Hepatocyte (in vitro differentiated cells): ENCODE measurements around the gene SERPINB13. TPM values are rescaled to one million over a fixed set of nuclear protein-coding genes. Genes with fewer than 3 reads are reported as not detected.

Experiments used
- DNase-seq: peaks from one replicate; pipeline ENCODE4 v3.0.0-alpha.2; 2016; ENCODE audit warnings: low spot score
- H2AFZ ChIP-seq: fragments of 200-600 bp; sonication (generic); 2 replicates; pipeline ENCODE4 v1.6.0; 2016; ENCODE audit warnings: antibody characterized with exemption, mild to moderate bottlenecking
- H3K27ac ChIP-seq: fragments of 200-600 bp; sonication (generic); 2 replicates; pipeline ENCODE4 v1.5.1; 2016; ENCODE audit warnings: mild to moderate bottlenecking
- H3K27me3 ChIP-seq: fragments of 200-600 bp; sonication (generic); 2 replicates; pipeline ENCODE4 v1.6.1; 2016
- H3K36me3 ChIP-seq: fragments of 200-600 bp; sonication (generic); replicated peaks from 2 replicates; pipeline ENCODE4 v1.5.1; 2016; ENCODE audit warnings: low read depth; ENCODE audit not compliant: insufficient read depth
- H3K4me1 ChIP-seq: fragments of 200-600 bp; sonication (generic); 2 replicates; pipeline ENCODE4 v1.5.1; 2016; ENCODE audit warnings: mild to moderate bottlenecking, moderate library complexity; ENCODE audit not compliant: insufficient read depth
- H3K4me2 ChIP-seq: fragments of 200-600 bp; sonication (generic); 2 replicates; pipeline ENCODE4 v1.6.0; 2016
- H3K4me3 ChIP-seq: fragments of 200-600 bp; sonication (generic); 2 replicates; pipeline ENCODE4 v1.5.1; 2016; ENCODE audit warnings: mild to moderate bottlenecking
- H3K79me2 ChIP-seq: fragments of 200-600 bp; sonication (generic); 2 replicates; pipeline ENCODE4 v1.6.0; 2017; ENCODE audit warnings: mild to moderate bottlenecking
- H3K9me2 ChIP-seq: fragments of 200-600 bp; sonication (generic); replicated peaks from 2 replicates; pipeline ENCODE4 v1.6.0; 2017; ENCODE audit warnings: mild to moderate bottlenecking; ENCODE audit not compliant: insufficient read depth
- H3K9me3 ChIP-seq: fragments of 200-600 bp; sonication (generic); 2 replicates; pipeline ENCODE4 v1.5.1; 2016; ENCODE audit warnings: low read depth, mild to moderate bottlenecking
- H4K20me1 ChIP-seq: fragments of 200-600 bp; sonication (generic); 2 replicates; pipeline ENCODE4 v1.6.0; 2016; ENCODE audit warnings: mild to moderate bottlenecking; ENCODE audit not compliant: insufficient read depth, poor library complexity, severe bottlenecking
- EZH2 ChIP-seq: fragments of 200-600 bp; sonication (generic); IDR thresholded peaks from 2 replicates; pipeline ENCODE4 v1.6.1; 2016; ENCODE audit warnings: antibody characterized with exemption, mild to moderate bottlenecking, borderline replicate concordance
- EZH2phosphoT487 ChIP-seq: fragments of 200-600 bp; sonication (generic); IDR thresholded peaks from one replicate; pipeline ENCODE4 v1.6.1; 2018; ENCODE audit warnings: antibody characterized with exemption, mild to moderate bottlenecking, low read depth, moderate library complexity; ENCODE audit not compliant: unreplicated experiment, severe bottlenecking
- WGBS: methylation state at CpG from one replicate; pipeline ENCODE4 v1.1.6; 2016; ENCODE audit warnings: low lambda C conversion rate; ENCODE audit errors: missing lambda C conversion rate; 5-methylcytosine and 5-hydroxymethylcytosine counted together
- polyA plus RNA-seq: library from polyadenylated mRNA; unstranded; fragments of >200 nt; fragmentation: Nextera tagmentation; extraction: Ambion mirVana; gene quantifications from 2 replicates; pipeline ENCODE4 v1.2.1, GENCODE V29; 2016
- total RNA-seq: library from RNA; depleted of rRNA; stranded (reverse); fragments of >200 nt; gene quantifications from 2 replicates; pipeline ENCODE4 v1.2.3, GENCODE V29; 2014
- TF ChIP-seq, protein P1 (sequence below): fragments of 200-600 bp; sonication (generic); IDR thresholded peaks from 2 replicates; pipeline ENCODE4 v1.5.1; 2016; ENCODE audit warnings: antibody characterized with exemption, mild to moderate bottlenecking; ENCODE audit not compliant: poor library complexity

The SERPINB13 gene
- total and polyA plus RNA-seq, 2 experiments from 2014 or later: 0.28 TPM; not detected in 1

GRCh38 chr18:63592471-63592870, 5.3 kb downstream of the SERPINB13 start:
- Histone ChIP-seq H3K9me2 (no peaks in the 10 kb centered on the region), H3K27ac (no peak overlapping the region), H3K79me2 (no peaks in the 10 kb centered on the region), H4K20me1 (no peaks in the 10 kb centered on the region), H3K4me3 (no peak overlapping the region), H3K4me2 (no peak overlapping the region), H3K27me3 (no peaks in the 10 kb centered on the region), H3K36me3 (no peaks in the 10 kb centered on the region), H3K4me1 (no peaks in the 10 kb centered on the region), H2AFZ (no peak overlapping the region), H3K9me3 (no peaks in the 10 kb centered on the region)
- DNase-seq: no peak
- 56% methylated on average over 1 of the region's 1 CpG for WGBS
- TF ChIP-seq EZH2phosphoT487 (no peak), EZH2 (no peak)
- TF ChIP-seq, protein P1, sequence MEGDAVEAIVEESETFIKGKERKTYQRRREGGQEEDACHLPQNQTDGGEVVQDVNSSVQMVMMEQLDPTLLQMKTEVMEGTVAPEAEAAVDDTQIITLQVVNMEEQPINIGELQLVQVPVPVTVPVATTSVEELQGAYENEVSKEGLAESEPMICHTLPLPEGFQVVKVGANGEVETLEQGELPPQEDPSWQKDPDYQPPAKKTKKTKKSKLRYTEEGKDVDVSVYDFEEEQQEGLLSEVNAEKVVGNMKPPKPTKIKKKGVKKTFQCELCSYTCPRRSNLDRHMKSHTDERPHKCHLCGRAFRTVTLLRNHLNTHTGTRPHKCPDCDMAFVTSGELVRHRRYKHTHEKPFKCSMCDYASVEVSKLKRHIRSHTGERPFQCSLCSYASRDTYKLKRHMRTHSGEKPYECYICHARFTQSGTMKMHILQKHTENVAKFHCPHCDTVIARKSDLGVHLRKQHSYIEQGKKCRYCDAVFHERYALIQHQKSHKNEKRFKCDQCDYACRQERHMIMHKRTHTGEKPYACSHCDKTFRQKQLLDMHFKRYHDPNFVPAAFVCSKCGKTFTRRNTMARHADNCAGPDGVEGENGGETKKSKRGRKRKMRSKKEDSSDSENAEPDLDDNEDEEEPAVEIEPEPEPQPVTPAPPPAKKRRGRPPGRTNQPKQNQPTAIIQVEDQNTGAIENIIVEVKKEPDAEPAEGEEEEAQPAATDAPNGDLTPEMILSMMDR: no peak

- WGBS: 86% methylated on average over 14 of the region's 14 CpGs
- Histone ChIP-seq H3K9me2 (no peaks in the 10 kb centered on the region), H3K36me3 (no peaks in the 10 kb centered on the region), H3K4me2 (no peak overlapping the region), H3K4me1 (no peaks in the 10 kb centered on the region), H3K9me3 (no peaks in the 10 kb centered on the region), H3K4me3 (no peak overlapping the region), H3K79me2 (no peaks in the 10 kb centered on the region), H3K27ac (no peak overlapping the region), H3K27me3 (no peaks in the 10 kb centered on the region), H2AFZ (no peak overlapping the region), H4K20me1 (no peaks in the 10 kb centered on the region)
- DNase-seq: no peak
- TF ChIP-seq, protein P1: no peak
- TF ChIP-seq EZH2 (no peak), EZH2phosphoT487 (no peak)
Observed at GRCh38 chr18:63596964-63597363, 9.8 kb downstream of the SERPINB13 start.

DNA sequence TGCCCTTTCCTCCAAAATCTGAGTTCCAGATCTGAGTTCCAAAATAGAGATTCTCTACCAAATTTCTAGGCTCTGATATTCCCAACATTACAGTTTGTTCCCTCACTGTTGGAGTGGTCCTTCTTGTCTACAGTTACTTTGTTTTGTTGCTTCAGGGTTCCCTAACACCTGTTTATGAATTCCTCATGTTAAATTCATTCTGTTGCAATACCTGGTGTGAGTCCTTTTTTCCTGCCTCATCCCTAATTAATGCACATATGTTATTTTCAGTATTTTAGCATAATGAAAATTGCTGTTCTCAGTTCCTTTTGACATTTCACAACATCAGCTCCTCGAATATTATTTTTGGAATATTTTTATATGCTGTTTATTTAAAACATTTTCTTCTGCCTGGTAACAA, 16.2 kb downstream of the SERPINB13 start:
- Histone ChIP-seq H4K20me1 (no peaks in the 10 kb centered on the region), H3K9me2 (no peaks in the 10 kb centered on the region), H3K4me2 (no peak overlapping the region), H3K27ac (no peak overlapping the region), H3K4me3 (no peak overlapping the region), H3K36me3 (no peaks in the 10 kb centered on the region), H3K4me1 (no peaks in the 10 kb centered on the region), H3K9me3 (no peaks in the 10 kb centered on the region), H2AFZ (no peak overlapping the region), H3K27me3 (no peaks in the 10 kb centered on the region), H3K79me2 (no peaks in the 10 kb centered on the region)
- 84% methylated on average over 1 of the region's 1 CpG for WGBS
- no peak for DNase-seq
- TF ChIP-seq, protein P1: no peak
- TF ChIP-seq EZH2 (no peak), EZH2phosphoT487 (no peak)

GRCh38 chr18:63603772-63604171, 16.6 kb downstream of the SERPINB13 start:
- WGBS: 49% methylated on average over 1 of the region's 1 CpG
- TF ChIP-seq, protein P1: no peak
- TF ChIP-seq EZH2phosphoT487 (no peak), EZH2 (no peak)
- no peak overlapping the region for H3K27ac ChIP-seq

More at GRCh38 chr18:63603772-63604171, 16.6 kb downstream of the SERPINB13 start:
- Histone ChIP-seq H3K4me1 (no peaks in the 10 kb centered on the region), H3K4me2 (no peak overlapping the region), H3K9me3 (no peaks in the 10 kb centered on the region), H3K4me3 (no peak overlapping the region), H3K36me3 (no peaks in the 10 kb centered on the region), H3K9me2 (no peaks in the 10 kb centered on the region), H3K27me3 (no peaks in the 10 kb centered on the region), H3K79me2 (no peaks in the 10 kb centered on the region), H2AFZ (no peak overlapping the region), H4K20me1 (no peaks in the 10 kb centered on the region)
- DNase-seq: no peak
